Stimulated activated naive CD4-positive, alpha-beta T cell treated with Interleukin-2 at 50 U/mL for 16 hours (primary cell): Measurements from ENCODE around the gene SLC7A14.

Experiments used
- DNase-seq: peaks from one replicate; lab custom pipeline; 2025; lab: John Stamatoyannopoulos, UW

Gene SLC7A14

GRCh38 chr3:170585937-170586310, at the start of gene SLC7A14:
SLC7A14 (minus strand) TSS chr3:170586075; CDS start chr3:170526936, 59,139 bp downstream.
- DNase-seq = no peak

- DNase-seq = no peak
Measured at GRCh38 chr3:170635385-170635735, 49.5 kb upstream of the SLC7A14 start.

- DNase-seq = no peak
Measured at GRCh38 chr3:170634663-170635384, 48.9 kb upstream of the SLC7A14 start.

- DNase-seq = no peak
Measured at GRCh38 chr3:170633573-170633972, 47.7 kb upstream of the SLC7A14 start.

- DNase-seq = no peak
Measured at GRCh38 chr3:170632780-170633179, 46.9 kb upstream of the SLC7A14 start.

- DNase-seq = no peak
Measured at GRCh38 chr3:170631755-170632488, 46.0 kb upstream of the SLC7A14 start.

GRCh38 chr3:170623524-170623923, 37.6 kb upstream of the SLC7A14 start:
- DNase-seq = no peak

- DNase-seq = no peak
Measured at GRCh38 chr3:170622369-170623159, 36.7 kb upstream of the SLC7A14 start.

- DNase-seq = no peak
Measured at GRCh38 chr3:170621256-170621655, 35.4 kb upstream of the SLC7A14 start.

- DNase-seq = no peak
Measured at GRCh38 chr3:170614214-170614966, 28.5 kb upstream of the SLC7A14 start.

GRCh38 chr3:170611751-170612150, 25.9 kb upstream of the SLC7A14 start:
- no peak for DNase-seq

- DNase-seq = no peak
Measured at GRCh38 chr3:170610321-170610884, 24.5 kb upstream of the SLC7A14 start.

GRCh38 chr3:170608475-170608874, 22.6 kb upstream of the SLC7A14 start:
- DNase-seq = no peak

GRCh38 chr3:170606675-170607074, 20.8 kb upstream of the SLC7A14 start:
- DNase-seq = no peak

- DNase-seq = no peak
Measured at GRCh38 chr3:170605490-170605889, 19.6 kb upstream of the SLC7A14 start.

- DNase-seq = no peak
Measured at GRCh38 chr3:170603770-170604510, 18.1 kb upstream of the SLC7A14 start.

- no peak for DNase-seq
Measured at GRCh38 chr3:170602556-170602955, 16.7 kb upstream of the SLC7A14 start.

- DNase-seq = no peak
Measured at GRCh38 chr3:170600005-170600624, 14.2 kb upstream of the SLC7A14 start.

- no peak for DNase-seq
Measured at GRCh38 chr3:170599091-170599490, 13.2 kb upstream of the SLC7A14 start.

- DNase-seq = no peak
Measured at GRCh38 chr3:170598091-170598502, 12.2 kb upstream of the SLC7A14 start.

GRCh38 chr3:170594528-170594927, 8.7 kb upstream of the SLC7A14 start:
- no peak for DNase-seq
